Smooth muscle cell (in vitro differentiated cells): Measurements from ENCODE around the gene NFAT5. TPM values are rescaled to one million over a fixed set of nuclear protein-coding genes. Genes with fewer than 3 reads are reported as not detected.

Experiments used
- DNase-seq: peaks from one replicate; lab custom pipeline; 2025; ENCODE audit not compliant: unreplicated experiment; lab: John Stamatoyannopoulos, UW
- H2AFZ ChIP-seq: fragments of 200-600 bp; sonication (generic); 2 replicates; pipeline ENCODE4 v1.6.0; 2016; ENCODE audit warnings: antibody characterized with exemption, low read depth, mild to moderate bottlenecking
- H3F3A ChIP-seq: fragments of 200-600 bp; sonication (generic); 2 replicates; pipeline ENCODE4 v1.6.0; 2017; ENCODE audit warnings: antibody characterized with exemption, low read depth
- H3K27ac ChIP-seq: fragments of 200-600 bp; sonication (generic); 2 replicates; pipeline ENCODE4 v1.5.1; 2016; ENCODE audit warnings: low read depth, mild to moderate bottlenecking
- H3K27me3 ChIP-seq: fragments of 200-600 bp; sonication (generic); 2 replicates; pipeline ENCODE4 v1.6.1; 2016; ENCODE audit warnings: low read depth, mild to moderate bottlenecking
- H3K36me3 ChIP-seq: fragments of 200-600 bp; sonication (generic); 2 replicates; pipeline ENCODE4 v1.5.1; 2016; ENCODE audit warnings: low read depth
- H3K4me1 ChIP-seq: fragments of 200-600 bp; sonication (generic); 2 replicates; pipeline ENCODE4 v1.5.1; 2016; ENCODE audit warnings: low read depth
- H3K4me2 ChIP-seq: fragments of 200-600 bp; sonication (generic); 2 replicates; pipeline ENCODE4 v1.6.0; 2016; ENCODE audit warnings: mild to moderate bottlenecking
- H3K4me3 ChIP-seq: fragments of 200-600 bp; sonication (generic); 2 replicates; pipeline ENCODE4 v1.5.1; 2016; ENCODE audit warnings: mild to moderate bottlenecking
- H3K79me2 ChIP-seq: fragments of 200-600 bp; sonication (generic); 2 replicates; pipeline ENCODE4 v1.6.0; 2016; ENCODE audit warnings: low read depth, mild to moderate bottlenecking
- H3K9ac ChIP-seq: fragments of 200-600 bp; sonication (generic); 2 replicates; pipeline ENCODE4 v1.6.0; 2016; ENCODE audit warnings: low read depth
- H3K9me3 ChIP-seq: fragments of 200-600 bp; sonication (generic); replicated peaks from 2 replicates; pipeline ENCODE4 v1.5.1; 2016; ENCODE audit warnings: low read depth
- H4K20me1 ChIP-seq: fragments of 200-600 bp; sonication (generic); 2 replicates; pipeline ENCODE4 v1.6.0; 2016; ENCODE audit warnings: low read depth
- CTCF ChIP-seq: fragments of 200-600 bp; sonication (generic); IDR thresholded peaks from 2 replicates; pipeline ENCODE4 v1.5.1; 2017; ENCODE audit warnings: borderline replicate concordance, mild to moderate bottlenecking, antibody characterized with exemption; ENCODE audit not compliant: insufficient read depth, poor library complexity, severe bottlenecking
- WGBS: methylation state at CpG from one replicate; pipeline ENCODE4 v1.1.7; 2016; ENCODE audit warnings: low lambda C conversion rate; 5-methylcytosine and 5-hydroxymethylcytosine counted together
- polyA plus RNA-seq: library from polyadenylated mRNA; unstranded; fragments of >200 nt; fragmentation: Nextera tagmentation; extraction: Ambion mirVana; gene quantifications from 2 replicates; pipeline ENCODE4 v1.2.1, GENCODE V29; 2016
- total RNA-seq: library from RNA; depleted of rRNA; stranded (reverse); fragments of >200 nt; gene quantifications from 2 replicates; pipeline ENCODE4 v1.2.3, GENCODE V29; 2014

The NFAT5 gene
- total and polyA plus RNA-seq, 2 experiments from 2014 or later = 4.2 to 44.3 TPM

- Histone ChIP-seq H3K27ac (no peak overlapping the region), H3K36me3 (no peaks in the 10 kb centered on the region), H3K9ac (no peak overlapping the region), H2AFZ (peak overlapping the region; percentile 20), H3K9me3 (no peaks in the 10 kb centered on the region), H3K4me1 (no peaks in the 10 kb centered on the region), H3K4me3 (no peak overlapping the region), H3K4me2 (no peak overlapping the region), H3K27me3 (no peaks in the 10 kb centered on the region), H4K20me1 (no peaks in the 10 kb centered on the region), H3F3A (no peaks in the 10 kb centered on the region), H3K79me2 (no peaks in the 10 kb centered on the region)
- DNase-seq = no peak
- TF ChIP-seq CTCF = no peak
- 88% methylated on average over 5 of the region's 5 CpGs for WGBS
These were observed 43.7 kb upstream of the NFAT5 start for GRCh38 chr16:69522041-69522578.

- Histone ChIP-seq H3K4me3 (no peak overlapping the region), H3K4me2 (peak overlapping the region; percentile 41), H3K9ac (no peak overlapping the region), H3K4me1 (no peaks in the 10 kb centered on the region), H3K9me3 (no peaks in the 10 kb centered on the region), H3K79me2 (no peaks in the 10 kb centered on the region), H4K20me1 (no peaks in the 10 kb centered on the region), H3K36me3 (no peaks in the 10 kb centered on the region), H3K27ac (no peak overlapping the region), H3F3A (no peaks in the 10 kb centered on the region), H3K27me3 (no peaks in the 10 kb centered on the region), H2AFZ (peak overlapping the region; percentile 84)
- no peak for TF ChIP-seq CTCF
- DNase-seq = no peak
- 49% methylated on average over 7 of the region's 7 CpGs for WGBS
These were observed 42.9 kb upstream of the NFAT5 start for GRCh38 chr16:69522732-69523404.

- Histone ChIP-seq H3K27ac (no peak overlapping the region), H3F3A (no peaks in the 10 kb centered on the region), H3K4me2 (no peak overlapping the region), H3K9me3 (no peaks in the 10 kb centered on the region), H3K9ac (no peak overlapping the region), H3K27me3 (no peaks in the 10 kb centered on the region), H3K4me3 (no peak overlapping the region), H3K79me2 (no peaks in the 10 kb centered on the region), H2AFZ (peak overlapping the region; percentile 84), H3K36me3 (no peaks in the 10 kb centered on the region), H4K20me1 (no peaks in the 10 kb centered on the region), H3K4me1 (no peaks in the 10 kb centered on the region)
- no peak for DNase-seq
- TF ChIP-seq CTCF = no peak
- 87% methylated on average over 13 of the region's 13 CpGs for WGBS
These were observed 42.0 kb upstream of the NFAT5 start for GRCh38 chr16:69523566-69524305.
